WI38 (cell line): ENCODE data around the gene SLC1A4.

ENCODE experiments used
- H3K4me3 ChIP-seq: 2 replicates; pipeline ENCODE4 v1.5.1; 2011; ENCODE audit warnings: low read depth, mild to moderate bottlenecking, control low read depth, low read length
- TF ChIP-seq, protein P1 (sequence below): IDR thresholded peaks from 2 replicates; pipeline ENCODE4 v1.5.1; 2012; ENCODE audit warnings: low read depth, mild to moderate bottlenecking, control low read depth, low read length

Gene SLC1A4

GRCh38 chr2:65021709-65022108, 32.5 kb downstream of the SLC1A4 start:
- TF ChIP-seq, protein P1, sequence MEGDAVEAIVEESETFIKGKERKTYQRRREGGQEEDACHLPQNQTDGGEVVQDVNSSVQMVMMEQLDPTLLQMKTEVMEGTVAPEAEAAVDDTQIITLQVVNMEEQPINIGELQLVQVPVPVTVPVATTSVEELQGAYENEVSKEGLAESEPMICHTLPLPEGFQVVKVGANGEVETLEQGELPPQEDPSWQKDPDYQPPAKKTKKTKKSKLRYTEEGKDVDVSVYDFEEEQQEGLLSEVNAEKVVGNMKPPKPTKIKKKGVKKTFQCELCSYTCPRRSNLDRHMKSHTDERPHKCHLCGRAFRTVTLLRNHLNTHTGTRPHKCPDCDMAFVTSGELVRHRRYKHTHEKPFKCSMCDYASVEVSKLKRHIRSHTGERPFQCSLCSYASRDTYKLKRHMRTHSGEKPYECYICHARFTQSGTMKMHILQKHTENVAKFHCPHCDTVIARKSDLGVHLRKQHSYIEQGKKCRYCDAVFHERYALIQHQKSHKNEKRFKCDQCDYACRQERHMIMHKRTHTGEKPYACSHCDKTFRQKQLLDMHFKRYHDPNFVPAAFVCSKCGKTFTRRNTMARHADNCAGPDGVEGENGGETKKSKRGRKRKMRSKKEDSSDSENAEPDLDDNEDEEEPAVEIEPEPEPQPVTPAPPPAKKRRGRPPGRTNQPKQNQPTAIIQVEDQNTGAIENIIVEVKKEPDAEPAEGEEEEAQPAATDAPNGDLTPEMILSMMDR = no peak
- H3K4me3 ChIP-seq = no peak overlapping the region

DNA sequence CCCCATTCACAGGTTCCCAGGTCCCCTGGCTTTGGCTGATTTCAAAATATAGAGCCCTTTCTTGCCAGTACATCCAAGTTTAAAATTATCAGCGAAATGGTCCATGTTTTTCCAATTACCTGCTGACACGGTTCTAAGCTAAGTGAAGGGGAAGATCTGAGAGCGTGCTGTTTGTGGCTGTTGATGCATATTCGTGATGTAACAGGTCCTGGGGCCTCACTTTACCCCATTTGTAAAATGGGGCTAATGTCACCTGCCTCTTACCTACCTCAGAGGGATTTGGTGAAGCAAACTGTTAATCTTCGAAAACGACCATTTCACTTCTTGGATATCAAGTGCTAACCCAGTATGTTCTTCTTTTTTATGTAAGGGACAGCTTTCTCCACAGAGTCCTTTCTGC, 33.0 kb downstream of the SLC1A4 start:
- no peak overlapping the region for H3K4me3 ChIP-seq
- TF ChIP-seq, protein P1 = no peak

DNA sequence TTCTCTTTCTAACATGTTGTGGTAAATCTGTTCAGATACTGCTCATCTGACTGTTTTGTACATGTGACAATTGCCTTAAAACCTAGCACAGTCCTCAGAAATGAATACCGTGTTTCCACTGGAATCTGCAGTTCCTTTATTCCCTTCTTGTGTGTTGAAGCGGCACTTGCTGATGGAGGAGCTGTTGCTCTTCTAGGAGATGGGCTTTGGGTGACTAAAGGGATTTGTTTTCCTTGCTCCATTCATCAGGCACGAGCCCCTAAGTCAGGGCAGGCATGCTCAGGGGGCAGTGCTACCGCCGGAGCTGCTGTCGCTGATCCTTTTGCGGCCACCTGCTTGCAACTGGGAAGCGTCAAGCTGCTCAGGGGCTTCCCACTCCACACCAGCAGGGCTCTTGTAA, 34.5 kb downstream of the SLC1A4 start:
- H3K4me3 ChIP-seq = no peak overlapping the region
- TF ChIP-seq, protein P1 = no peak

GRCh38 chr2:65024149-65024829, 35.1 kb downstream of the SLC1A4 start:
- TF ChIP-seq, protein P1 = no peak
- H3K4me3 ChIP-seq = no peak overlapping the region

DNA sequence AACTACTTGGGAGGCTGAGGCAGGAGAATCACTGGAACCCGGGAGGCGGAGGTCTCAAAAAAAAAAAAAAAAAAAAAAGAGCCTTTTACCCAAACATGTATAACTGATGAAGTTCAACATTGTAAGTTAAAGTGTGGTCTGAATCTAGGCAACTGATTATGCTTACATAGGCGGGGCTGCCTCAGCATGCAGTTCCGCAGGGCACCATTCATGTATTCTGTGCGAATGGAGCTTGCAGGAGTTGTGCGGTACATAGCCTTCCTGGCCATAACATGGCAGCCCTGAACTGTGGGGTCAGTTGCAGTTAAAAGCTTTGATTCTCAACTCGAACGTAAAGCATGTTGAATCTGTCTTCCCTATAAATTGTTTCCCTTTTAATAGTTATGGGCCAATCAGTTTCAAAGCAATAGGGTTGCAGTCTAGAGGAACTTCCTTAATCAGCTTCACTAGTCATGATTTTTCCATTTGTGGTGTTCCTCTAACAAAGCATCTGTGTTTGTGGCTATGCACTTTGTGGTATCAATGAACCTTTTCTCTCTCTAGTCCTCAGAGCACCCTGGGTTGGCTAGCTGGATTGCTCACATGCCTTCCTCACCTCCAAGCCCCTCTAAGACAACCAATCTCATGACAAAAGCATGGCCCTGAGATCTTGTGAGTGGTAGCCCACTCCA, 36.4 kb downstream of the SLC1A4 start:
- H3K4me3 ChIP-seq = no peak overlapping the region
- TF ChIP-seq, protein P1 = no peak

- TF ChIP-seq, protein P1 = no peak
- H3K4me3 ChIP-seq = no peak overlapping the region
Observed at GRCh38 chr2:65026154-65026553, 37.0 kb downstream of the SLC1A4 start.

DNA sequence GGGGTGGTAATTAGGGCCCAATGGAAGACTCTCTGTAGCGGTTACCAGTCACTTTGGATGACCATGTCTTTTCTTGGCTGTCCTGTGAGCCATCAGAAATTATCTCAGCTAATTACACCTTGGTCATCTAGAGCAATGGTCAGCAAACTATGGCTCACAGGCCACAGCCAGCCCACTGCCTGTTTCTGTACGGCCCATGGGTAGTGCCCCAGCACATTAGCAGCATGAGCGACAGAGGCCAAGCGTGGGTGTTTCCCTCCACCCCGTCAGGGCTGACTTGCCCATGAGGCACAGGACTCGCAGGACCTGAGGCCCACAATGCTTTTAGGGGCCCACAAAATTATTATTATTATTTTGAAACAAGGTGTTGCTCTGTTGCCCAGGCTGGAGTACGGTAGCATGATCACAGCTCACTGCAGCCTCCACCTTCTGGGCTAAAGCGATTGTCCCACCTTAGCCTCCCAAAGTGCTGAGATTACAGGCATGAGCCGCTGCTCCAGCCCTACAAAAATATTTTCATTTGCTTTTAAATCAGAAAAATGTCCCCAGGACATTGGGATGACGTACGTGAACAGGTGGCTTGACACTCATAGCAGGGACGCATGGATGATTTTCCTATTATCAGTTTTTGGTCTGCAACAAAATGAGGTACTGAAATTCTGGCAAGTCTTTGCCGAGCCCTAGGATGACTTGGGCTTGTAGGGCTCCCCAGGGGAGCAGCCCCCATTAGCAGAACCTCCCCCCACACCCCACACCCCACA, 37.7 kb downstream of the SLC1A4 start:
- TF ChIP-seq, protein P1 = no peak
- H3K4me3 ChIP-seq = no peak overlapping the region
